Cerebellar nuclear complex (tissue), 1 donor: Measurements from ENCODE around the gene RIMBP2.

ENCODE experiments used
- DNase-seq, 2 experiments: peaks; one replicate each; lab custom pipeline; 2025; lab: John Stamatoyannopoulos, UW

Gene RIMBP2

DNA sequence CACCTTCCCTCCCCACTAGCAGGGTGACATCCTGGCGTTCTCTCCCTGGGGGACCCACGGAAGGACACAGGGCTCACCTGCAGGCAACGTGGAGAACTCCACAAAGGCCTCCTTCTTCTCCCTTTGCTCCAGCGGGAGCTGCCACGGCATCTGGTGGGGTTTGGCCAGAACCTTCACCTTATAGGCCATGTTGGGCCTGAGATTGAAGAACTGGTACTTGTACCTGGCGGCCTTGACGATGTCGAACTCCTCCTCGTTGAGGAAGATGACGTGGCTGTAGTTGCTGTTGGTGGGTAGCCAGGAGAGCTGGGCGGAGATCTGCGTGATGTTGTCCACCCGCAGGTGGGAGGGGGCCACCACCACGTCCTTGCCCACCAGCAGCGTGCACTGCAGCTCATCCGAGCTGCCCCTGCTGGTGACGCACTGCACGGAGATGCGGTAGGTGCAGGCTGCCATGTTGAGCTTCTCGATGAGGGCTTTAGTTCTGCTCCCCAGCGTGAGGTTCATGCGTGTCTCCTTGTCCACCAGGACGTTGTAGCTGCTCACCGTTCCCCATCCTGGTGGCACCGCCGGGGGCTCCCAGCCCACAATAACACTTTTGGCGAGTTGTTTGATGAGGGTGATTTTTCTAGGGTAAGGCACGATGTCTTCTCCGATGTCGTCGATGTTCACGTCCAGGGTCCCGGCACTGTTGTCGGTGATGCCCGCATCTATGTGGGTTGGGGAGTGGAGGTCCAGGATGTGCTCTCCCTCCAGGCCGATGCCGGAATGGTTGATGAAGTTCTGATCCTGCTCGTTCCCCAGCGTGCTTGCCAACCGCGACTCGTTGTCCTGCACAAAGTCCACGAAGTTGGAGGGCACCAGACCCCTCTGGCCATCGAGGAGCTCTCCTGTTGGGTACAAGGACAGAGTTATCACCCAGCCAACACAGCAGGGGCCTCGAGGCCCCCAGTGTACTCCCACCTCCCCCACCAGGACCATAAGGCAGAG, 274.0 kb downstream of the RIMBP2 start:
- DNase-seq, result no peak

DNA sequence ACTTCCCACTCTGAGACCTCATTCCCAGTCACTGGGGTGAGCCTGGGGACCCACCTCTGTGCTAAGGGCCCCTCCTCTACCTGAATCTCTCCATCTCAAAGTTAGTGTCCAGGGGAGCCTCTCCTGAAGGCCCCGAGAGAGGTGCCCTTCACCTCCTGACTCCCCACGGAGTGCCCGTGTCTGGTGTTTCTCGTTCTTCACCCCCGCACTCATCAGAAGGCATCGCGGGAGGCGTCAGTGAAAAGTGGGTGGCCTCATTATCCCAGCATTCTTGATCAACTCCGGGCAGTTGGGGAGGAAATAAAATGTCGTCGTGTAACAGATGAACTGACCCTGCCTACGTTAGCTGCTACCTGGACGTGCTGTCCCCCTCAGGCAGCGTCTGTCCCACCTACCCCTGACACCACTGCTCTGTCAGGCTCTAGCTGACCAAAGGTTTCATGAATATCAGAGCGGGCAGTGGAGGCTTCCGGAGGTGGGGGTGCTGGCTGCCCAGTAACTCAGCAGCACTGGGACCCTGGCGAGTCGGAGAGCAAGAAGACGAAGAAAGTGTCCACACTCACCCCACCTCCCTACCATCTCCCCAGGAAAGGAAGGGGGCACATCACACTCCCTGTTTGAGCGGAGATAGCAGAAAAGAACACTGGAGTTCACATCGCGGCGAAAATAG, 275.6 kb downstream of the RIMBP2 start:
- no peak for DNase-seq

DNA sequence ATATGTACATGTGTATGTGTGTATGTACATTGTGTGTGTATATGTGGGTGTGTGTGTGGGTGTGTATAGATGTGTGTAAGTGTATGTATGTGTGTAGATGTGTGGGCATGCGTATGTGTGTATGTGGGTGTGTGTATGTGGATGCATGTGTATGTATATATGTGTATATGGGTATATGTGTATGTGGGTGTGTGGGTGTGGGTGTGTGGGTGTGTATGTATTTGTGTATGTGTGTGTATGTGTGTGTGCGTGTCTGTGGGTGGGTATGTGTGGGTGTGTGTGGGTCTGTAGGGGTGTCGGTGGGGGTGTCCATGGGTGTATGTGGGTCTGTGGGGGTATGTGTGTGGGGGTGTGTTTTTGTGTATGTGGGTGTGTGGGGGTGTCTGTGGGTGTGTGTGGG, 276.8 kb downstream of the RIMBP2 start:
- DNase-seq, result no peak

DNA sequence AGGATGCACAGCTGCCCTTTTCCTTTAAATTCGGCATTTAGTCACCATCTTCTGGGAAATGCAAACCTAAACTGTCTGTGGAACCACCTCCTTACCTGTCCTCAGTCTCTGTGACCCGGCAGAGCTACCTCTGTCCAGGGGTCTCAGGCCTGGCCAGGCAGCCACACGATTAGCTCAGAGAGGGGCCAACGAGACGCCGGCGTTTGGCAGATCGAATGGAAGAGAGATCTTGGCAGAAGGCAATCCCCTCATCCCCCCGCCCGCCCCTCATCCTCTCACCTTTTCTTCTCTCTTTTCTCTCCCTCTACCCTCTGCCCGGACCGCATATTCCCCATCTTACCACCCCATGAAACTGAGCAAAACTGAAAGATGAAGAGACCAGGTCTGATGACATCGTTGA, 277.4 kb downstream of the RIMBP2 start:
- DNase-seq, result no peak

DNA sequence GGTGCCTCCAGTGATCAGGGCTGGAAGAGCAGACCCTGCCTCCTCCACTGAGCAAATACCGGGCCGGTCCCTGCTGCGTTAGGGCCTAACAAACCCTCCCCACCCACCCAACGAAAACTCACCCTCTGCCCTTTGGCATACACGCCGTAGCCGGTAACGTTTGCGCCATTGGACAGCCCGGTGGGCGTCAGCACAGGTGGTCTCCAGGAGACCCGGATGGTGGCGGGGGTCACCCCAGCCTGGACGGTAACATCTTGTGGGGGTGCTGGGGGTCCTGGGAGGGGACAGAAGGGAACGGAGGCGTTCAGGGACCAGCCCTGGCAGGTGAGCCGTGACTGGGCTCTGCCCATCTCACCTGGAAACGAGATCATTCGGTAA, 277.9 kb downstream of the RIMBP2 start:
- DNase-seq, result no peak

DNA sequence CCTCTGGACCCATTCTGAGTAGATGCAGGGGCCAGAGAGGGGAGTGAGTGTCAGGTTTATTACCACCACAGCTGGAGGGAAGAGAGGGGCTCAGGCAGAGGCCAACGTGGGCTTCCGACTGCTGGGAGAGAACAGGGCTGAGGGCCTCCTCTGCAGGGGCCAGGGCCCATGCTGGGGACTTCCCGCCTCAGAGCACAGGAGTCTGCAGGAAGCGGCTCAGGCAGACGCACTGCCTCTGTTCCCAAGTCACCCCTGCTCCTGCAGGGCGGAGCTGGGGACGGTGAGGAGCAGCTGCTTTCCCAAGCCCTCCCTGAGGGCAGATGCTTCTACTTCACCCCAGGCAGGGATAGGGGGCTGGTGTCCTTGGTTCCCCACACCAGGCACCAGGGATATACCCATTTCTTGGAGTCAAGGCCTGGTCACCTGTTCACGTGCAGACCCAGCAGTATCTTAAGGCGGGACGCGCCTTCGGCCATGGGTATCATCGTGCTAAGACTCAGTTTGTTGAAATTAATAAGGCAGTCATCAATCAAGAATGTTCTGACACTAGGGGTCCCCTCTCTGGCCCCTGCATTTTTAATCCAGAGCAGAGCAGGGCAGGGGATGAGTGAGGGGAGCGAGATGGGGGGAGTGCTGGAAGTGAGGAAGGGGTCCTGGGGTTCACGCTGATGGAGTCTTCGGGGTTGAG, 278.4 kb downstream of the RIMBP2 start:
- DNase-seq, result no peak

DNA sequence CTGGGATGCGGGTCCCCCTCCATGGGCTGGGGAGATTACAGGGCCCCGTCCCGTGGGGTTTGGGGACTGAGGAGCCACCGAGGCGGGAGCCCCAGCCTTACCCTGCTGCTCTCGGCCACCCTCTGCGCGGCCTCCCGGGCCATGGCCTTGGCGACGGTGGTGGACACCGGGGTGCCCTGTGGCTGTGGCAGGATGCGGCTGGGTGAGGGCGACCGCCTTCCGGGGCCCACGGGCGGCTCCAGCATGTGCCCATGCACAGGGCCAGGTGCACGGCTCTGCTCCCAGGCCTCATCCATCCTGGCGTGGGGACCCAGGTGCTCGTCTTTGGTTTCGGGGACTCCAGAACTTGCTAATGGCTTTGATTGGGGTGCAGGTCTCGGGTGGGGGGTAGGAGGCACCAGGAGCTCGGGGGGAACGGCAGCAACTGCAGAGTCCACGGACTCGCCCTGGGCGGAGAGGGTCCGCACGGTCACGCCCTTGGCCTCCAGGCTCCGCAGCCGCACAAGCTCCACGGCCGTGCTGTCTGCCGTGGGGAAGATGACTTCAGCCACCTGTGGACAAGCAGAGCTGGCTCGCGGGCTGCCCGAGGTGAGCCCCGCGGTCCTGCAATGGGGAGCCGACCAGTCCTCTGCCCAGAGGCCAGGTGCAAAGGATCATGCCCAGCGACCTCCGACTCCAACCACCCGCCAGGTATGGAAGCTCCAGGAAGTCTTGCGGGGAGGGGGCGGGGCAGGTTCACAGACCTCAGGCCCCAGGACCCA, 279.2 kb downstream of the RIMBP2 start:
- DNase-seq, result no peak

DNA sequence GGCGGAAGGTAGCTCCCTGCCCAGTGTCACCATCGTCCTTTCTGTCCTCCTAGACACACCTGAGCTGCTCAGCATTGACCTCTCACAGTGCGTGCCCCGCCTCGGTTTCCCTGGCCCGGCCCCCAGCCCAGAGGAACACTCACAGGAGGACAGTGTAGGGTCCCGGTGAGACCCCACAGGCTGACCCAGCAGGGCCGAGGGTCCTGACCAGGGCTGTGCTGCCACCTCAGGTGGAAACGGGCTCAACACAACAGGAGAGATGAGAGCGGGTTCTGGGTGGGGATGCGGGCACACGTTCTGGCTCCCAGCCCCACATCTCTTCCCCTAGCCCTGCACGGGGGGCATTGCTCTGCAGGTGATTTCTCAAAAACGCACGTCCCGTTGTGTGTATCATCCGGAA, 280.3 kb downstream of the RIMBP2 start:
- no peak for DNase-seq

DNA sequence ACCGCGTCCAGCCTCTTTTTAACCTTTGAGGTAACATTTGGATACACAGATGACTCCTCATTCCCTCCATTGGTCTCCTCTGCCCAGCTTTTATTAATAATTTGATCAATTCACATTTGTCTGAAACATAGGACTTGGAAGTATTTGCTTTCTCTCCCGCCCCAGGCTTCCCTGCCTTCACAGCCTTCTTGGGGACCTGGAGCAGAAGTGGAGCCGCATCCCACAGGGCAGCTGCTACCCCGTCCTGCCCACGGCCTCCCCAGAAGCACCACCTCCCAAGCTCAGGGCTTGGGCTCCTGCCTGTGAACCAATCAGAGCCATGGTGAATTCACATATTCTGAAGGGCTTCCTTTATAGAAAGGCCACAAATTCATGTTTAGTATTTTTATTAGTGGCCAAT, 280.8 kb downstream of the RIMBP2 start:
- no peak for DNase-seq

DNA sequence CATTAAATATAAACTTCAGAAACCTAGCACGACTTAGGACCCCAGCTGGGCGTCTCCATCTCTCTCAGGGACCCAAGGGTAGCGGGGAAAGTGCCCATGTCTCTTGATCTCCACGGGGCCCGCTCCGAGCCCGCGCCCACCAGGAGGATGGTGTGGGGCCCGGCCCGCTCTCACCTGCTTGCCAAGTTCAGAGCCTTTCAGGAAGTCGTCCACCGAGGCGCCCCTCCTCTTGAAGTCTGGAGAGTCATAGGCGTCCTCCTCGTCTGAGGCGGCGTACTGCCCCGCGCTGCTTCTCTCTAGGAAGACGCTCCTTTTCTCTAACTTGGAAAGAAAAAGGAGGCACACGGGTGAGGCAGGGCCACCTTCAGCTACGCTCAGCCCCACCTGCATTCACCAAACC, 281.5 kb downstream of the RIMBP2 start:
- DNase-seq, result no peak

DNA sequence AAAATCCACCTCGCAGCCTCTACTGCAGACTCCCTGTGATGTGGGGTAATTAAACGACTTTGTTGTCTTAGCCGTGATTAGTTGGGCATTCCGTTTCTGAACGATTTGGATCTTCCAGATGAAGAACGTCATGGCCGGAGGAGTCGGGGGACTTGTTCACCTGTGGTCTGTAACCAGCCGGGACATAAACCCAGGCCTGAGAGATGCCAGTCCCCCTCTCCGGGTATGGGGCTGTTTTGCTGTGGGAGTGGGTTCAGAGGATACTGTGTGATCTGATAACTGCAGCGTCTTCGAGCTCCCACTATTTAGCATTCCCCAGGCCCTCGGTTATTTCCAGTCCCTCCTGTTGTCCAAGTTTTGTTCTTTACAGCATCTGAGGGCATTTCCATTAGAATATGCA, 282.3 kb downstream of the RIMBP2 start:
- no peak for DNase-seq

DNA sequence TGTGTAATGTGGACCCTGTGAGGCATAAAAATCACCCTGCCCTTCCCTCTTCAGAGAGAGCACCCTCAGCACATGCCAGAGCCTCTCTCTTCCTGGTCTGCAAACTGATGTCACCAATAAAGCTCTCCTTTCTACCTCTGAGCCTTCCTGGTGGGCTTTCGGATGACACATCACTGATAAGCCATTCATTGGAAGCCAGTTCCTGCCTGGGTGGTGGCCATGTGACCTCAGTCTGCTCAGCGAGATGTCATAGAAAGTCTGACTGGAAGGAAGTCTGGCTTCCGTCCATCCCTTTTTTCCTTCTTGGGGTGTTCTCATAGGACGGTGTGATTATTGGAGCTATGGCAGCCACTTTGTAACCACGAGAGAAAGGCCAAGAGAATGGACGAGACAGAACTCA, 282.7 kb downstream of the RIMBP2 start:
- DNase-seq, result no peak

DNA sequence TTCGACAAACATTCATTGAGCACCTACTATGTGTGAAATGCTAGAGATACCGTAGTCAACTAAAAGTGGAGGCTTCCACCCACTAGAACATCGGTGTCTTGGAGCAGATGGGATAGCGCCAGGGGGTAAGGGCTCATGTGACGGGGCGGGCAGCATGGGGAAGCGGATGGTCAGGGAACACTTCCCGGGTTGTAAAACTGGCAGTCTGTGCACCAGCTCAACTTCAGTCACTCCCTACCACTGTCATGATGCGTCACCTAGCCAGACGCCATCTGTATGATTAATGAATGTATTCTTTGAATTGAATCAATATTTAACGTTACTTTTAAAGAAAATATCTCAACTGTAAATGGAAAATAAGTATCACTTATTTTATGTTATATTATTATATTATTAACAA, 284.9 kb downstream of the RIMBP2 start:
- DNase-seq, result no peak

DNA sequence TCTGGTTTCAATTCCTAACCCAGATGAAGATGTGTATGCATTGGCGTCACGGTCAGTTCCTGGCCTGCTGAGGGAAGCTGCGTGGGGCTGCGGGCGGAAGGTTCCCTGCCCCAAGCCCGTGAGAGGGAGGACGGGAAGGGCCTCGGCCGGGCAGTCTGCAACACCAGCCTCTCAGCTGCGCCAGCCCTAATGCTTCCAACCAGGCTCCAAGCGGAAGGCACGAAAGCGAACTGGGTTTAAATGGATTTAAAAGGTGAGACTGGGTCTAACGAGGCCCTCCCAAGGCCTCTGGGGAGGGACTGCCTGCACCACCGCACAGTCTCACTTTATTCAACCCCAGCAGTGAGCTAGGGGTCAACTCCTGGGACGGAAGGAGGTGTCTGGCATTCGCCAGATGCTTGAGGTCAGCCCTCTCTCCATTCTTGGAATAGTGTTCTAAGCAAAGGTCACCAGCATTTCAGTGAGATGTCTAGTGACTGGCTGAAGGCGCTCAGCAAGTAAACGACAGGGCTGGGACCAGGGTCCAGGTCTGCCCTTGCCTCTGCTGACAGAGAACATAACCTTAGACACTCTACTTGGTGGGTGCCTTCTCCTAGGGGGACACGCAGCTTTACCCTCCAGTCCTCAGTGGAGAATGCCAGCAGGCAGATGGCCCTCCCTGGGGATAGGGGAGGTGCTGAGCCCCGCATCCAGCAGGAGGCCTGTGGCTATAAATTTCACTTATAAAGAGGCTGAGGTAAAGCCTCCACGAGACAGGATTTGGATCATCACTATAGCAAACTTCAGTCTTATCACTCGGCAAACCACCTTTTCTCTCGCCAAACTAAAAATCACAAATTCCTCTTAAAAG, 286.2 kb downstream of the RIMBP2 start:
- no peak for DNase-seq

DNA sequence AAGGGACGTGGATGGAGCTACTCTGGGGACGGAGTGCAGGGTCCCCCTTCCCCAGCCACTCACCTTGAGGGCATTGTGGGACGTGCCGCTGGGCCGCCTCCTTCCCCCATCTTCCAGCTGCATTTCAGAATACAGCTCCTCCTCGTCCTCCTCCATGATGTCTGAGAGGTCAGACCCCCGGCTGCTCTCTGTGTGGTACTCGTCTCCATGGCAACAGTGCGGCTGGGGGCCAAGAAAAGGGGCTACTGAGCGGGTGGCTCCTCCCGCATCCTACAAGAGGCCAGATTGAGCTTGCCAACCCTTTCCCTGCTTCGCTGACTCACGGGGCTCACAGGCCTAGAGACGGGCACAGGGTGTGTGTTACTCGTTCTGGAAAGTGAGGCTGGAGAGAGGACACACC, 288.0 kb downstream of the RIMBP2 start:
- no peak for DNase-seq

DNA sequence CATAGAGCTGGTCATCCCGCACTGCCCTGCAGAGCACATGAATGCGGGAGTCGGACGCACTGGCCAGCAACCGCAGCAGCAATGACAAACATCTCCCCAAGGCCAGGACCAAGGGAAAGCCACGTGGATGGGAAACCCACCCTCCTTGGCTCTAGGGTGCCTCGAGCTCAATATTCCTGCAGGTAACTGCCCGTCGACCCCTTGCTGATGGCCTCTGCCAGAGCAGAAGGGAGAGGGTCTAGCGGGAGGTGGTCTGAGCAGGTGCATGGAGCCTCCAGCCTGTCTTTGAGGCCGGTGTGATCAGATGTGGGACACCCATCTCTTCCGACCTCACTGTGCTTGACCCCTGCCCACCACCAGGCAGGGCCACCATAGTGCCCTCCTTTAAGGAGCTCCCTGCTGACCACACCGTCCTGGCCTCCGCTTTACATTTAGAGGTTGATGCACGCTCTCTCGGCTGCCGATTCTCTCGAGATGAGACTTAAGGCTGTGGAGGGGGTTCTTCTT, 288.7 kb downstream of the RIMBP2 start:
- DNase-seq, result no peak

DNA sequence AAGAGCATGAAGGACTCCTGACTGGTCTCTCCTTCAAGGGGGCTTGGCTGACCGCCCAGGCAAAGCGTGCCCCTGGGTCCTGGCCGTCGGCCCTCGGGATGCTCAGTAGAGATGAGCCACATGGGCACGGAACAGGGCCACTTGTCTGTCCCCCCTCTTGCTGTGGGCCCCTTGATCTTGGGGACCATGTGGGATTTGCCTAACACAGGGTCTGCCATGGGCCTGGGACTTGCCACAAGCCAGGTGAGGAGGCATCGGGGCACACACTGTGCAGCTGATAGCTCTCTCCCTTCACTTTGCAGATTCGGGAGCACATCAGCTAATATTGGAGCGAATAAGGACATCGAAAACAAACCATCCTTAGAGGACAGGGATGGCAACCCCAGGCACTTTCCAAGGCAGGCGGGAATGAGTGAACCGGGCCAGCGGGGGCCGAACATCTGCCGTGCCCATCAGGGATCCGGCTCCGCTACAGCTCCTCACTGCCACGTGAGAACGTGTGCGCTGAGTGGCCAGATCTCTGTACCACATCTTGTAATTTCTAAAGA, 290.3 kb downstream of the RIMBP2 start:
- DNase-seq, result no peak

DNA sequence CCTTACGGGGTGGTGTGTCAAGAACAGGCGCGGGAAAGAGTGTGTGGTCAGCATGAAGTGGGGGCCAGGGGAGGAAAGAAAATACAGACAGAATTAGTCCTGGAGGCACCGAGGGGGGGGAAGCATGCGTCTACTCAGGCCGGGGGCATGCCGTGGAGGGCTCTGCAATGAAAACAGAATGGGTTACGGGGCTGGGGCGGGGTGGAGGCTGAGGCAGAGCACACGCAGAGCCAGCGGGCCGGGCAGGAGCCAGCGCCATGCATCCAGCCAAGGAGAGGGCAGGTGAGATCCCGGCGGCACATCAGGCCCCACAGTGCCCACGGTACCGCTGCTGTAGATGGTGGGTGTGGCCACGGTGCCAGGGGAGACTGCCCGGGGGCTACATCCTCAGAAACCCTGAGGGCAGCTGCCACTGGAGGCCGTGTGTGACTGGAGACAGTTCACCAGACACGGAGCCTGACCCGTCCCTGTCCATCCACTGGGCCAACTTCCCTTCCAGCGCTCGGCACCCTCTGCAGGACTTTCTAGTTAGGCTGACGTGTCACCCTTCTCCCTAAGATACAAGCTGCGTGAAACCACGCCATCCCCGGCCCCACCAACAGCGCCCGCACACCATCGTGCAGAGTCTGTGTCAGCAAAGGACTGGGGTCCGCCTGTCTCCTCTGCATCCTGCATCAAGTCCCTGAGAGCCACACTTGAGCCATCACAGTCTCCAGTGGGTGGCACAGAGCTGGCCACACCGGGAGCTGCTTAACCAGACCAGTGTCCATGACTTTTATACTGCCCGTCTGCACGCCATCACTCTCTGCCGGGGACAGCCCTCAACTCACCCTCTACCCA, 291.0 kb downstream of the RIMBP2 start:
- DNase-seq, result no peak

DNA sequence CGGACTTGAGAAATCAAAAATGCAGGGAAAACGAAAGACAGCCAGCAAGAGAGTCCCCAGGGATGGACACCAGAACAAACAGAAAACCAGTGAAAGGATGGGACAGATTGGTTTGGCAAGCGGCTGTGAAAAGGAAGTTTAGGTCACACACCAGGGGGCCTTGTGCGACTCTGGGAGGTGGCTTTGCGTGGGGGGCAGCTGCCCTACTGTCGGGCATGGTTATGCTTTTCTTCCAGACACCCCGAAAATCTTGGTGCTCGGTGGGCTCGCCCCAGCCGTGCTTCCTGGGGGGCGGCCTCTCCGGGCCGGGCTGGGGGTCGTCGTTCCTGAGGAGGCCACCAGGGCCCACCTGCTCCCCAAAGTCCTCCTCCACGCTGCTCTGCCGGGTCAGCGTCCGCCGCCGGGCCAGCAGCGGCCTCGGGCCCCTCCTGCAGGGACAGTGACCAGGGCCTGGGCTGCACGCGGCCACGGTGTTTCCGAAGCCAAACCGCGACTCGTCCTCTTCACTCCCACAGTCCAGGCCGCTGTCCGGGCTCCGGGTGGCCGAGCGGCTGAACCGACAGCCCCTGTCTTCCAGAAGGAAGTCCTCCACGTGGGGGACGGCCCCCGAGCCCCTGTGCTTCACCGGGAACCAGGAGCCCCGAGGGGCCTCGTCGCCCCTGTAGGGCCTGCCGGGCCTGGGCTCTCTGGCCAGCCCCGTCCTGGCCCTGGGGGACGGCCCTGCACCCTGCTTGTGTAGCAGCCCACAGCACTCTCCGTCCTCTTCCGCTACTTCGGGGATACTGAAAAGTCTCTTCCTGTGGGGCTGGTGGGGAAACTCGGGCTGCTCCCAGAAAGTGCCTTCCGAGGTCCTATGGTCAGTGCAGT, 291.9 kb downstream of the RIMBP2 start:
- DNase-seq, result no peak
